ENCODE measurements around the gene PAPLN. TPM values are rescaled to one million over a fixed set of nuclear protein-coding genes. Genes with fewer than 3 reads are reported as not detected.

Gene PAPLN
- total RNA-seq, 6 experiments from 2014 or later: 1.5 to 3.0 (median 2.3) TPM

DNA sequence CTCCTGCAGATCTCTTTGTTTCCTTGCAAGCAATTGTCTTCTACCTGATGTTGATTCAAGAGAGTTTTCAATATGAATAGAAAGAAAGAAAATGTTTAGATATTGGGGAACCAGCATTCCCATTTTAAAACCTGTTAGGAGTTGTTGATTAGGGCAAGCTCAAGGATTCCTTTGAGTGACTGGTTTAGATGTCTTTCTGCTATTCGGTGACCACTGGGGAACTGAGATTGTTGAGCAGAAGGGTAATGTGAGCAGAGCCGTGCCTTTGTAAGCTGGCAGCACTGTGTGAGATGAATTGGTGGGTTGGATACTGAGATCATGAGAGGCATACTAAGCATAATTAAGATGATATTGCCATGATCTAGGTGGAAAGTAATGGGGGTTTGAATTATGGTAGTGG, 39.1 kb upstream of the PAPLN start:
- H3K27ac Mint-ChIP-seq: no peak overlapping the region; the same call in 1 of the 2 replicates
- TF ChIP-seq, protein P1, sequence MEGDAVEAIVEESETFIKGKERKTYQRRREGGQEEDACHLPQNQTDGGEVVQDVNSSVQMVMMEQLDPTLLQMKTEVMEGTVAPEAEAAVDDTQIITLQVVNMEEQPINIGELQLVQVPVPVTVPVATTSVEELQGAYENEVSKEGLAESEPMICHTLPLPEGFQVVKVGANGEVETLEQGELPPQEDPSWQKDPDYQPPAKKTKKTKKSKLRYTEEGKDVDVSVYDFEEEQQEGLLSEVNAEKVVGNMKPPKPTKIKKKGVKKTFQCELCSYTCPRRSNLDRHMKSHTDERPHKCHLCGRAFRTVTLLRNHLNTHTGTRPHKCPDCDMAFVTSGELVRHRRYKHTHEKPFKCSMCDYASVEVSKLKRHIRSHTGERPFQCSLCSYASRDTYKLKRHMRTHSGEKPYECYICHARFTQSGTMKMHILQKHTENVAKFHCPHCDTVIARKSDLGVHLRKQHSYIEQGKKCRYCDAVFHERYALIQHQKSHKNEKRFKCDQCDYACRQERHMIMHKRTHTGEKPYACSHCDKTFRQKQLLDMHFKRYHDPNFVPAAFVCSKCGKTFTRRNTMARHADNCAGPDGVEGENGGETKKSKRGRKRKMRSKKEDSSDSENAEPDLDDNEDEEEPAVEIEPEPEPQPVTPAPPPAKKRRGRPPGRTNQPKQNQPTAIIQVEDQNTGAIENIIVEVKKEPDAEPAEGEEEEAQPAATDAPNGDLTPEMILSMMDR (IDR thresholded peaks at IDR 0.05): no peak
- H3K27me3 Mint-ChIP-seq (ENCODE audit: insufficient read depth): no peaks in the 10 kb centered on the region
- H3K36me3 Mint-ChIP-seq (ENCODE audit: low read depth): peaks cover 19% of the 10 kb centered on the region; the same call in 1 of the 2 replicates
- no peaks in the 10 kb centered on the region for H3K4me1 Mint-ChIP-seq (ENCODE audit: low read depth)
- no peak for DNase-seq
- no peak overlapping the region for H3K4me3 Mint-ChIP-seq
- H3K9me3 Mint-ChIP-seq: no peaks in the 10 kb centered on the region

DNA sequence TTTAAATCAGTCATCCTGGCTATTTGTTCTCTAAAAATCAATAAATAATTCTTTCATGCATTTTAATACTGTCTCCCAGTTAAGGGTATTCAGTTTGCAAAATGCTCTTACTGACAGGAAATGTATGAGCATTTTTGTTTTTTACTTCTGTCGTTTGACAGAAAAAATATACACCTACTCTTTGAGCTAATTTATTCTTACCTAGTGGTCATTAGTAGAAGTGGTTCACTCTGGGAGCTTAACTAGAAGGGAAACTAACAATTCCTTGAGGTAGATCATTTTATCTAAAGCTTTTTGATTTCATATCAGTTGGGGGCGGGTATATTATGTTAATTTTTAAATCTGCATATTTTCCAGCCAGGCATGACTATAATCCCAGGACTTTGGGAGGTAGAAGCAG, 33.8 kb upstream of the PAPLN start:
- no peak overlapping the region for H3K27ac Mint-ChIP-seq
- TF ChIP-seq, protein P1 (IDR thresholded peaks at IDR 0.05): no peak
- H3K4me3 Mint-ChIP-seq: no peak overlapping the region
- H3K36me3 Mint-ChIP-seq (ENCODE audit: low read depth): peaks cover 37% of the 10 kb centered on the region
- H3K4me1 Mint-ChIP-seq (ENCODE audit: low read depth): no peaks in the 10 kb centered on the region
- H3K27me3 Mint-ChIP-seq (ENCODE audit: insufficient read depth): no peaks in the 10 kb centered on the region
- no peak for DNase-seq
- H3K9me3 Mint-ChIP-seq: 0 out of 2 replicates have a peak, but pooled peaks cover 3% of the 10 kb centered on the region

DNA sequence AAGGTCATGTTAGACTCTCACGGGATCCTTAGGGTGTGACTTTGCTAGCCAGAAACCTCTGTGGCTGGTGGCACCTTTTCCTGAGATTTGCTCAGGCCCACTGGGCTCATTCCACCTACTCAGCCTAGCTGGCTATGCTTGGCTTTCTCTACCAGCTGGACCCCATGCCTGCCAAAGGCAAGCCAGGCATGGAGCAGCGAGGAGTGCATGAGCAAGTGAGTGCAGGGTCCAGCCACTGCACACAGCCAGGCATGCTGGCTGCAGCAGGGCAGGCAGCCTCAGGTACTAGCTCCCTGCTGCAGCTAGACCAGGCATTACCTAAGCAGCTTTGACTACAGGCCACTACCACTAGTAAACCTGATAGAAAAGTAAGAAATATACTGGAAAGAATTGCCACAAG, 29.7 kb upstream of the PAPLN start:
- H3K9me3 Mint-ChIP-seq: 0 out of 2 replicates have a peak, but pooled peaks cover 3% of the 10 kb centered on the region
- peaks cover 20% of the 10 kb centered on the region for H3K4me1 Mint-ChIP-seq (ENCODE audit: low read depth)
- H3K4me3 Mint-ChIP-seq: no peak overlapping the region
- H3K27ac Mint-ChIP-seq: no peak overlapping the region
- no peaks in the 10 kb centered on the region for H3K27me3 Mint-ChIP-seq (ENCODE audit: insufficient read depth)
- no peak for DNase-seq
- peaks cover 48% of the 10 kb centered on the region for H3K36me3 Mint-ChIP-seq (ENCODE audit: low read depth)
- TF ChIP-seq, protein P1 (IDR thresholded peaks at IDR 0.05): no peak

DNA sequence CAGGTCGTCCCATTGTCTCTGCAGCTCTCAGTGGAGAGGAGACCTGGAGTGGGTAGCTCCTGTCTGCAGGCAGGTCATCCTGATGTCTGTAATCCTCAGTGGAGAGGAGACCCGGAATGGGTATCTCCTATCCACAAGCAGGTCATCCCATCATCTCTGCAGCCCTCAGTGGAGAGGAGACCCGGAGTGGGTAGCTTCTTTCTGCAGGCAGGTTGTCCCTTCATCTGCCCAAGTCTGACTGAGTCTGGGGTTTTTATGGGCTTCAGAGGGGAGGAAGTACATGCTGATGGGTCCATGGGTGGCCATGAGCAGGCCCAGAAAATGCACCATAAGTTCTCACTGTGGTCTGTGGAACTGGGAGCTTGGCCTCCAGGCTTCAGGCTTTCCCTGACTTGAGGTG, 28.9 kb upstream of the PAPLN start:
- Mint-ChIP-seq H3K9me3 (0 out of 2 replicates have a peak, but pooled peaks cover 3% of the 10 kb centered on the region), H3K36me3 (ENCODE audit: low read depth) (peaks cover 51% of the 10 kb centered on the region), H3K27me3 (ENCODE audit: insufficient read depth) (no peaks in the 10 kb centered on the region), H3K4me3 (no peak overlapping the region), H3K4me1 (ENCODE audit: low read depth) (peaks cover 20% of the 10 kb centered on the region), H3K27ac (no peak overlapping the region)
- no peak for DNase-seq
- TF ChIP-seq, protein P1 (IDR thresholded peaks at IDR 0.05): no peak

DNA sequence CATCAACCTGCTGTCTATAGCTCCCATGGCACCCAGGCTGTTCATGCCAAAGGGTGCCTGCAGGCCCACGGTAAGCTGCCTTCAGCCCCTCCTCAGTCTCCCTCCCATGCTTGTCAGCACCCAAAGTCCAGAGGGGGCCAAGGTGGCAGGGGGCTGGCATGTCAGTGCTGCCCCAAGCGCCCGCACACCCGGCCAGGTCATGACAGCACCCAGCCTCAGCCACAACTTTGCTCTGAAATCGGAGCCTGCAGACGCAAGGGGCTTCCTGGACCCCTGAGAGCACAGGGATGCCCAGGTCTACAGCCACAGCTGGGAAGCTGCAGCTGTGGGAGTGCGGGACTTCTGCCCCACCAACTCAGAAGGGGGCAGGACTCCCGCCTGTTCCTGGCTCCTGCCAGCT, 28.5 kb upstream of the PAPLN start:
- no peak overlapping the region for H3K4me3 Mint-ChIP-seq
- H3K36me3 Mint-ChIP-seq (ENCODE audit: low read depth): peaks cover 52% of the 10 kb centered on the region
- no peak overlapping the region for H3K27ac Mint-ChIP-seq
- TF ChIP-seq, protein P1 (IDR thresholded peaks at IDR 0.05): no peak
- H3K9me3 Mint-ChIP-seq: 0 out of 2 replicates have a peak, but pooled peaks cover 3% of the 10 kb centered on the region
- no peak for DNase-seq
- H3K4me1 Mint-ChIP-seq (ENCODE audit: low read depth): peaks cover 20% of the 10 kb centered on the region
- no peaks in the 10 kb centered on the region for H3K27me3 Mint-ChIP-seq (ENCODE audit: insufficient read depth)

DNA sequence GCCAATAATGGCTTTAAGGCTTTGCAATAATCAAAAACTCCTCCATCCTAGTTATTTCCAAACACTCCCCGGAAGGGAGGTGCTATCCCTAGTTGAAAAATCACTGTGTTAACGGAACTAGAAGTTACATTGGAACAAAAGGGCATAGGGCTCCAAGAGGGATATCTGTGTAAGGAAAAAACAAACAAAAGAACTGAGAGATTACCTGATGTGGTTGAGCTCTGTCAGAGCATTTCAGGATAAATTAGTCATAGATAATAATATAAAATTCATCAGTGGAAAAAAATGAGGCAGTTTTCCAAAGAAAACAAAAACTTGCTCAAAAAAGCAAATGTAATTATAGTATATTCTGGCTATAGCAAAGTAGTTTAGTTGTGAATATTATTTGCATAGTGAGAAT, 27.4 kb upstream of the PAPLN start:
- peak; percentile 27 for DNase-seq
- TF ChIP-seq, protein P1 (IDR thresholded peaks at IDR 0.05): no peak
- Mint-ChIP-seq H3K27ac (no peak overlapping the region), H3K4me3 (no peak overlapping the region), H3K9me3 (0 out of 2 replicates have a peak, but pooled peaks cover 3% of the 10 kb centered on the region), H3K36me3 (ENCODE audit: low read depth) (peaks cover 52% of the 10 kb centered on the region), H3K4me1 (ENCODE audit: low read depth) (peaks cover 20% of the 10 kb centered on the region), H3K27me3 (ENCODE audit: insufficient read depth) (no peaks in the 10 kb centered on the region)
